Measurements from ENCODE around the gene RPS4Y1. TPM values are rescaled to one million over a fixed set of nuclear protein-coding genes. Genes with fewer than 3 reads are reported as not detected.
"Not testable (repeated sequence)": the region's sequence is repeated elsewhere in the genome, so short reads cannot be mapped to it uniquely, and the experiment has no call there.

Gene RPS4Y1
- total RNA-seq: 100 to 1,000 TPM in 2 of 4 donors, under 1 TPM in 1, not detected in 1; 0.50 to 295 (median 260) TPM

DNA sequence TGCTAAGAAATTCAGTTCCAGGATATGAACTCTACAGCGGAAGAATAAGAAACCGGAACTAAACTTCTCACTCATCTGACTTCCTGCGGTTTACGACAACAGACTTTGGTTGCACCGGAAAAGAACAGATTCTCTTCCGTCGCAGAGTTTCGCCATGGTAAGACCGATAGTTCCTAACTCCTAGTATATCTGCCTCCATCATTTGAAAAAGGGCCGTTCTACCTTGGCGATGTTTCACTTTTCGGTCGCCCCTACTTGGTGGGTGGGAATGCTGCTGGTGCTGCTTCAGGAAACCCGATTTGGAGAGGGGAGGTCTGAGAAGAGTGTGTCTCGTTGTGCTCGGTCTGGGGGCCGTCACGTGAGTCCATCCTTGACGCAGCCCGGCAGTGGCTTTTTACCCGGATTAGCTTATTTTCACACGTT is at the start of gene RPS4Y1:
RPS4Y1 (plus strand) TSS at position 132 of the 423 bp plus-strand sequence; CDS start at position 155, 23 bp downstream.
- DNase-seq (ENCODE audit: low spot score): no peak
- no peak for ATAC-seq (ENCODE audit: low FRiP score)
- TF ChIP-seq, protein P1, sequence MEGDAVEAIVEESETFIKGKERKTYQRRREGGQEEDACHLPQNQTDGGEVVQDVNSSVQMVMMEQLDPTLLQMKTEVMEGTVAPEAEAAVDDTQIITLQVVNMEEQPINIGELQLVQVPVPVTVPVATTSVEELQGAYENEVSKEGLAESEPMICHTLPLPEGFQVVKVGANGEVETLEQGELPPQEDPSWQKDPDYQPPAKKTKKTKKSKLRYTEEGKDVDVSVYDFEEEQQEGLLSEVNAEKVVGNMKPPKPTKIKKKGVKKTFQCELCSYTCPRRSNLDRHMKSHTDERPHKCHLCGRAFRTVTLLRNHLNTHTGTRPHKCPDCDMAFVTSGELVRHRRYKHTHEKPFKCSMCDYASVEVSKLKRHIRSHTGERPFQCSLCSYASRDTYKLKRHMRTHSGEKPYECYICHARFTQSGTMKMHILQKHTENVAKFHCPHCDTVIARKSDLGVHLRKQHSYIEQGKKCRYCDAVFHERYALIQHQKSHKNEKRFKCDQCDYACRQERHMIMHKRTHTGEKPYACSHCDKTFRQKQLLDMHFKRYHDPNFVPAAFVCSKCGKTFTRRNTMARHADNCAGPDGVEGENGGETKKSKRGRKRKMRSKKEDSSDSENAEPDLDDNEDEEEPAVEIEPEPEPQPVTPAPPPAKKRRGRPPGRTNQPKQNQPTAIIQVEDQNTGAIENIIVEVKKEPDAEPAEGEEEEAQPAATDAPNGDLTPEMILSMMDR (IDR thresholded peaks at IDR 0.05): no peak

DNA sequence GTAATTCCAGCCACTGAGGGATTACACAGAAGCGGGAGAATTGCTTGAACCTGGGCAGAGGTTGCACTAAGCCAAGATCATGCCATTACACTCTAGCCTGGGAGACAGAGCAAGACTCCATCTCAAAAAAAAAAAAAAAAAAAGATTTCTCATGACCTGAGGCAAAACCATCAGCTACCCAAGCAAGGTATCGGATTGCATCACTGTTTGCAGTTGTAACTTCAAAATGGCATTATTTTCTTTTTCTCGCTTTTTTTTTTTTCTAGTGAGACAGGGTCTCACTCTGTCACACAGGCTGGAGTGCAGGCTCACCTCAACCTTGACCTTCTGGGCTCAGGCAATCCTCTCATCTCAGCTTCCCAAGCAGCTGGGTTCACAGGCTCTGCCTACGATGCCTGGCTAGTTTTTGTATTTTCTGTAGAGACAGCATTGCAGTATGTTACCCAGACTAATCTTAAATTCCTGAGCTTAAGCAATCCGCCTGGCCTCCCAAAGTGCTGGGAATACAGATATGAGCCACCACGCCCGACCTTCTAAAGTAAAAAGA is 44.4 kb upstream of the RPS4Y1 start:
- TF ChIP-seq, protein P1 (IDR thresholded peaks at IDR 0.05): no peak
- no peak for DNase-seq (ENCODE audit: low spot score)
- ATAC-seq (ENCODE audit: low FRiP score): no peak

DNA sequence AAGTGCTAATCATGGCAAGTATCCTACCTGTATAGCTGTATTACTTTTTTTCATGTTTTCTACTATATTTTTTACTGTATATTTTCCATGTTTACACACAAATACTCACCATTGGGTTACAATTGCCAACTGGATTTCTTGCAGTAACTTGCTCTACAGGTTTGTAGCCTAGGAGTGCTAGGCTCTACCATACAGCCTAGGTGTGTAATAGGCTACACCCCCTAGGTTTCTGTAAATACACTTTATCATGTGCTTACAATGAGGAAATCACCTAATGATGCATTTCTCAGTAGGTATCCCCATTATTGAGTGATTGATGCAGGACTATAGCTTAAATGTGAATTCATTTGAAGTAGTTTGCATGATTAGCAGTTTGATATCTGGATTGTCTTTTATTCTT is 43.4 kb upstream of the RPS4Y1 start:
- no peak for DNase-seq (ENCODE audit: low spot score)
- ATAC-seq (ENCODE audit: low FRiP score): no peak

DNA sequence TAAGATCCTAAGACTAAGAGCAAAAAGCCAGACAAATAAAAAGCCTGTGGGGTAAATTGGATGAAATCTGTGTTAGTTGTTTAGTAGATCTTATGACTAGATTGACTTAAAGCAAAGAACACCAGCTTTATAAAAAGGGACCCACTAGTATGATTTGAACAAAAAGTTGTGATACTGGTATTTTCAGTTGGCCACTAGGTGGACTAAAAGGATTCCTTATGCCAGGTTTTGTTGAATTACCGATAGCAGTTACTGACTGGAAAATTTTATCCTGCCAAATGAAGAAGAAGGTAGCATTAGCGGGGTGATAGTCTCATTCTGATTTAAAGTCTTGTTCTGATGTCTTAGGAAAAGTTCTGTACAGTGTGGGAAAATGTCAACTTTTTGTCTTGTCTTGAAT is 41.2 kb upstream of the RPS4Y1 start:
- no peak for ATAC-seq (ENCODE audit: low FRiP score)
- no peak for DNase-seq (ENCODE audit: low spot score)
- TF ChIP-seq, protein P1 (IDR thresholded peaks at IDR 0.05): no peak

More for the DNA sequence above, 43.4 kb upstream of the RPS4Y1 start:
- TF ChIP-seq, protein P1 (IDR thresholded peaks at IDR 0.05): no peak

DNA sequence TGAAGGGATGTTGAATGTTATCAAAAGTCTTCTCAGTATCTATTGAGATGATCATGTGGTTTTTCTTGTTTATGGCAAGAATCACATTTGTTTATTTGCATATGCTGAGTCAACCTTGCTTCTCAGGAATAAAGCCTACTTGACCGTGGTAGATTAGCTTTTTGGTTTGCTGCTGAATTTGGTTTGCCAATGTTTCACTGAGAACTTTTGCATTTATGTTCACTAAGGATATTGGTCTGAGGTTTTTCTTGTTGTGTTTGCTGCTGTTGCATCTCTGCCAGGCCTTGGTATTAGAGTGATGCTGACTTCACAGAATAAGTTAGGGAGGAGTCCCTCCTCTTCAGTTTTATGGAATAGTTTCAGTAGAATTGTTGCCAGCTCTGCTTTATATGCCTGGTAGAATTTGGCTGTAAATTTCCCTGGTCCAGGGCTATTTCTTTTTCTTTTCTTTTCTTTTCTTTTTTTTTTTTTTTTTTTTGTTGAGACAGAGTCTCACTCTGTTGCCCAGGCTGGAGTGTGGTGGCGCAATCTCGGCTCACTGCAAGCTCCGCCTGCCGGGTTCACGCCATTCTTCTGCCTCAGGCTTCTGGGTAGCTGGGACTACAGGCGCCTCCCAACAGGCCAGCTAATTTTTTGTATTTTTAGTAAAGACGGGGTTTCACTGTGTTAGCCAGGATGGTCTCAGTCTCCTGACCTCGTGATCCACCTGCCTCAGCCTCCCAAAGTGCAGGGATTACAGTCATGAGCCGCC is 24.1 kb upstream of the RPS4Y1 start:
- not testable (repeated sequence) for DNase-seq (ENCODE audit: low spot score); ATAC-seq (ENCODE audit: low FRiP score)

DNA sequence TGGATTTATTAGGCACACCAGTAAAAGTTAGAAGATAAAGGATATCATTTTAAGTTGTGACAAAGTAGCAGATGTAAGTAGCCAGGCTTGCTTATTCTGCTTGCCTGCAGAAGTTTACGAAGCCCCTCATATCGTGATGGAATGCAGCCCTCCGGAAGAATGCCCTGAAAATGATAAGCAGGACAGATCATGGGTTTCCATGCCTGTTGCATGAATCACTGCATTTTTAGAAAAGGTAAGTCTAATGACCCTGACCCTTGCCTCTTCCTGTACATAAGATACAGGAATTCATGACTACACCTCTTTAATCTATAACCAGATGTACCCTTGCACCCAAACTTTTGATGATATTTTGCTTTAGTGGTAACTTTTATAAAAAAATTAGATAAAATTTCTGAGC is 16.9 kb upstream of the RPS4Y1 start:
- ATAC-seq (ENCODE audit: low FRiP score): no peak

DNA sequence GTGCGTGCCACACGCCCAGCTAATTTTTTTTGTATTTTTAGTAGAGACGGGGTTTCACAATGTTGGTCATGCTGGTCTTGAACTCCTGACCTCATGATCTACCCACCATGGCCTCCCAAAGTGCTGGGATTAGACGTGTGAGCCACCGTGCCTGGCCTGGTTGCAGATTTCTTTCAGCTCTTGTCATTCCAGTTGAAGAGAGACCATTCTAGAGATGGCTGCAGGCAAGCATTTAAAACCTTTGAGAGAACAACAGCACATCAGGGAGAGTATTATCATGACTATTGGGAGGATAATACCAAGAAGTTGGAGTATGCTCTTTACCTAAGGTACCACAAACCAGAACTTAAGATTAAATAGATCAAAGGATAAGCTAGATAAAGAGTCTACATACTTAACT is 12.9 kb upstream of the RPS4Y1 start:
- TF ChIP-seq, protein P1 (IDR thresholded peaks at IDR 0.05): no peak
- DNase-seq (ENCODE audit: low spot score) (no peak), ATAC-seq (ENCODE audit: low FRiP score) (no peak)

More for the DNA sequence above, 16.9 kb upstream of the RPS4Y1 start:
- no peak for DNase-seq (ENCODE audit: low spot score)
- TF ChIP-seq, protein P1 (IDR thresholded peaks at IDR 0.05): no peak
